ENCODE data around the gene ANKEF1.

GRCh38 chr20:10005885-10006284, 28.9 kb upstream of the ANKEF1 start:
- TF ChIP-seq CTCF (IDR thresholded peaks at IDR 0.05; ENCODE audit: low read depth, low read length) (no peak), POLR2A (IDR thresholded peaks at IDR 0.05; ENCODE audit: extremely low read depth, insufficient read length) (no peak), MAX (IDR thresholded peaks at IDR 0.05; ENCODE audit: low read depth, low read length) (no peak)
